Peyer's patch (tissue), 4 donors: Measurements from ENCODE around the gene KCNIP4. TPM values are rescaled to one million over a fixed set of nuclear protein-coding genes. Genes with fewer than 3 reads are reported as not detected.

Source experiments
- DNase-seq, 3 donors: peaks; one replicate each; pipeline ENCODE4 v3.0.0-alpha.2; 2017 to 2019
- H3K27ac ChIP-seq, 4 donors: fragments of 200-600 bp; sonication (generic); one replicate each; pipeline ENCODE4 v1.5.1; 2016 to 2019
- H3K27me3 ChIP-seq, 2 donors: fragments of 200-600 bp; sonication (generic); one replicate each; pipeline ENCODE4 v1.5.1; 2019
- H3K36me3 ChIP-seq, 3 donors: fragments of 200-600 bp; sonication (generic); one replicate each; pipeline ENCODE4 v1.5.1; 2016 to 2019
- H3K4me1 ChIP-seq, 4 donors: fragments of 200-600 bp; sonication (generic); one replicate each; pipeline ENCODE4 v1.5.1; 2016 to 2019
- H3K4me3 ChIP-seq, 4 donors: fragments of 200-600 bp; sonication (generic); 1 replicate in 3 of 4; 2 replicates in 1 of 4; pipeline ENCODE4 v1.5.1; 2016 to 2019; ENCODE audit warnings: mild to moderate bottlenecking in 1 of 4
- H3K9me3 ChIP-seq, 4 donors: fragments of 200-600 bp; sonication (generic); one replicate each; pipeline ENCODE4 v1.5.1; 2016 to 2019; ENCODE audit warnings: mild to moderate bottlenecking in 1 of 4
- CTCF ChIP-seq, 6 experiments: fragments of 450-650 bp in 4 of 6; fragments of 200-600 bp in 2 of 6; sonication (generic) in 1 of 6; IDR thresholded peaks; one replicate each; pipeline ENCODE4 v1.5.1; 2017 to 2019; ENCODE audit warnings: antibody characterized with exemption in 6 of 6, mild to moderate bottlenecking in 3 of 6, moderate library complexity in 1 of 6
- POLR2A ChIP-seq, 2 donors: fragments of 450-650 bp; IDR thresholded peaks; one replicate each; pipeline ENCODE4 v1.5.1; 2017; ENCODE audit warnings: antibody characterized with exemption in 2 of 2, mild to moderate bottlenecking in 2 of 2, moderate library complexity in 2 of 2
- total RNA-seq, 4 donors: library from RNA; depleted of rRNA; stranded (reverse); fragments of >200 nt; gene quantifications; one replicate each; pipeline ENCODE4 v1.1.0, GENCODE V29; 2016

KCNIP4 gene
- total RNA-seq, 4 donors from 2014 or later: 2.8 TPM; not detected in 3

DNA sequence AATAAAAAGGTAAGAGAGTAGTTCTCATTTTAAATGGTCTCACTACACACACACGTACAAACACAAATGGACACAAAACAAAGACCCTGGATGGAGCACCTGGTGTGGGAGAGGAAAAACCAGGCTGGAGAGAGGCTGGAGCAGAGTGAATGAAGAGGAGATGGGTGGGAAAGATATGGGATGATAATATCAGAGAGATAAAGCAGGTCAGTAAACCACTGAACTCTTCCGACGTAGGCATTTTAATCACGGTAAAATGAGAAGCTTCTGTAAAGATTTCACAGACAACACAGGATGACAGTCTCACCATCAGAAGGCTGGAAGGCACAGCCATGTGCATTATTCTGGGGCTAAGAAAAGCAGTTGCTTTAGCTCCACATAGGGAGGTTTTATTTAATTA lies 532.8 kb downstream of the KCNIP4 start:
- Histone ChIP-seq H3K4me1 (no peaks in the 10 kb centered on the region), H3K4me3 (no peak overlapping the region), H3K36me3 (no peaks in the 10 kb centered on the region), H3K9me3 (no peaks in the 10 kb centered on the region), H3K27ac (no peak overlapping the region), H3K27me3 (no peaks in the 10 kb centered on the region)
- no peak for DNase-seq
- TF ChIP-seq POLR2A (IDR thresholded peaks at IDR 0.05): no peak
- TF ChIP-seq CTCF (IDR thresholded peaks at IDR 0.05): no peak

DNA sequence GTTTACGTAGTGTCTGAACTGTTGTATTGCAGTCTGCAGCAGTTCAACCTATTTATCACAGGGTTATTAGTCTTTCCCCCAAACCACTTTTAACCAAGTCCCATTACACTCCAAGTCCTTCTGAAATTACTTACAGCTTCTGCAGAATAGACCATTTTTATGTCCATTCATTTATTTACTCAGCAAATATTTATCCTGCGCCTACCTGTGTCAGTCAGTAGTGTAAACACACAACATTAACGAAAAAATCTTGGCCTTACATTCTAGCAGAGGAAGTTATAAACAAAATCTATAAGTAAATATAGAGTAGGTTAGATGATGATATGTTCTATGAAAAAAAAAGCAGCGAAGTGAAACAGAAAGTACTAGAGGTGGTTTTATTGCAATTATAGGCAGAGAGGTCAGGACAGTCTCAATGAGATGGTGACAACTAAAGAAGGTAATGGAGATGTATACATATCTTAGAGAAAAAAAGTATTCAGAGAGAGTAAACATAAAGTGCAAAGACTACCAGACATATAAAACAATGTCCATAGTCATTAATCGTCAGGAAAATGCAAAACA lies 534.7 kb downstream of the KCNIP4 start:
- Histone ChIP-seq H3K27ac (no peak overlapping the region), H3K4me3 (no peak overlapping the region), H3K9me3 (no peaks in the 10 kb centered on the region), H3K36me3 (no peaks in the 10 kb centered on the region), H3K27me3 (no peaks in the 10 kb centered on the region), H3K4me1 (no peaks in the 10 kb centered on the region)
- no peak for DNase-seq
- TF ChIP-seq POLR2A (IDR thresholded peaks at IDR 0.05) (no peak), CTCF (IDR thresholded peaks at IDR 0.05) (no peak)

GRCh38 chr4:21411086-21411485 lies 537.5 kb downstream of the KCNIP4 start:
- TF ChIP-seq CTCF (IDR thresholded peaks at IDR 0.05) (no peak), POLR2A (IDR thresholded peaks at IDR 0.05) (no peak)
- Histone ChIP-seq H3K4me1 (no peaks in the 10 kb centered on the region), H3K4me3 (no peak overlapping the region), H3K27me3 (no peaks in the 10 kb centered on the region), H3K9me3 (no peaks in the 10 kb centered on the region), H3K27ac (no peak overlapping the region), H3K36me3 (no peaks in the 10 kb centered on the region)
- DNase-seq: no peak

GRCh38 chr4:21410372-21410771 lies 538.2 kb downstream of the KCNIP4 start:
- Histone ChIP-seq H3K4me3 (no peak overlapping the region), H3K9me3 (no peaks in the 10 kb centered on the region), H3K27ac (no peak overlapping the region), H3K27me3 (no peaks in the 10 kb centered on the region), H3K36me3 (no peaks in the 10 kb centered on the region), H3K4me1 (no peaks in the 10 kb centered on the region)
- TF ChIP-seq POLR2A (IDR thresholded peaks at IDR 0.05): no peak
- no peak for TF ChIP-seq CTCF (IDR thresholded peaks at IDR 0.05)
- no peak for DNase-seq

GRCh38 chr4:21387683-21388082 lies 560.9 kb downstream of the KCNIP4 start:
- Histone ChIP-seq H3K4me3 (no peak overlapping the region), H3K9me3 (no peaks in the 10 kb centered on the region), H3K4me1 (no peaks in the 10 kb centered on the region), H3K36me3 (no peaks in the 10 kb centered on the region), H3K27ac (no peak overlapping the region), H3K27me3 (no peaks in the 10 kb centered on the region)
- no peak for DNase-seq
- TF ChIP-seq CTCF (IDR thresholded peaks at IDR 0.05) (no peak), POLR2A (IDR thresholded peaks at IDR 0.05) (no peak)
